ENCODE measurements around the gene RS1.

GRCh38 chrX:18682979-18683387 is 11.1 kb upstream of the RS1 start:
- TF ChIP-seq, protein P1, sequence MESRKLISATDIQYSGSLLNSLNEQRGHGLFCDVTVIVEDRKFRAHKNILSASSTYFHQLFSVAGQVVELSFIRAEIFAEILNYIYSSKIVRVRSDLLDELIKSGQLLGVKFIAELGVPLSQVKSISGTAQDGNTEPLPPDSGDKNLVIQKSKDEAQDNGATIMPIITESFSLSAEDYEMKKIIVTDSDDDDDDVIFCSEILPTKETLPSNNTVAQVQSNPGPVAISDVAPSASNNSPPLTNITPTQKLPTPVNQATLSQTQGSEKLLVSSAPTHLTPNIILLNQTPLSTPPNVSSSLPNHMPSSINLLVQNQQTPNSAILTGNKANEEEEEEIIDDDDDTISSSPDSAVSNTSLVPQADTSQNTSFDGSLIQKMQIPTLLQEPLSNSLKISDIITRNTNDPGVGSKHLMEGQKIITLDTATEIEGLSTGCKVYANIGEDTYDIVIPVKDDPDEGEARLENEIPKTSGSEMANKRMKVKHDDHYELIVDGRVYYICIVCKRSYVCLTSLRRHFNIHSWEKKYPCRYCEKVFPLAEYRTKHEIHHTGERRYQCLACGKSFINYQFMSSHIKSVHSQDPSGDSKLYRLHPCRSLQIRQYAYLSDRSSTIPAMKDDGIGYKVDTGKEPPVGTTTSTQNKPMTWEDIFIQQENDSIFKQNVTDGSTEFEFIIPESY (CRISPR knock-in tag; IDR thresholded peaks at IDR 0.05), result no peak
- TF ChIP-seq ZNF558 (CRISPR knock-in tag; IDR thresholded peaks at IDR 0.05; ENCODE audit: borderline replicate concordance), result no peak
- no peak for TF ChIP-seq ZKSCAN8 (CRISPR knock-in tag; IDR thresholded peaks at IDR 0.05; ENCODE audit: borderline replicate concordance)
- TF ChIP-seq, protein P2, sequence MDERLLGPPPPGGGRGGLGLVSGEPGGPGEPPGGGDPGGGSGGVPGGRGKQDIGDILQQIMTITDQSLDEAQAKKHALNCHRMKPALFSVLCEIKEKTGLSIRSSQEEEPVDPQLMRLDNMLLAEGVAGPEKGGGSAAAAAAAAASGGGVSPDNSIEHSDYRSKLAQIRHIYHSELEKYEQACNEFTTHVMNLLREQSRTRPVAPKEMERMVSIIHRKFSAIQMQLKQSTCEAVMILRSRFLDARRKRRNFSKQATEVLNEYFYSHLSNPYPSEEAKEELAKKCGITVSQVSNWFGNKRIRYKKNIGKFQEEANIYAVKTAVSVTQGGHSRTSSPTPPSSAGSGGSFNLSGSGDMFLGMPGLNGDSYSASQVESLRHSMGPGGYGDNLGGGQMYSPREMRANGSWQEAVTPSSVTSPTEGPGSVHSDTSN (CRISPR knock-in tag; IDR thresholded peaks at IDR 0.05), result no peak
- TF ChIP-seq FOXJ3 (CRISPR knock-in tag; IDR thresholded peaks at IDR 0.05; ENCODE audit: borderline replicate concordance), result no peak
- no peak for TF ChIP-seq ZNF761 (CRISPR knock-in tag; conservative IDR thresholded peaks at IDR 0.05)
- no peak for TF ChIP-seq CEBPB (IDR thresholded peaks at IDR 0.05; ENCODE audit: borderline replicate concordance, low read depth, low read length)
